Measurements from ENCODE around the gene SCYGR8. TPM values are rescaled to one million over a fixed set of nuclear protein-coding genes. Genes with fewer than 3 reads are reported as not detected.

Gene SCYGR8
- total and polyA plus RNA-seq, 2 of the 8 experiments (the other 6 are each of a cell fraction or from before 2014, with no cell fraction given), result not detected

DNA sequence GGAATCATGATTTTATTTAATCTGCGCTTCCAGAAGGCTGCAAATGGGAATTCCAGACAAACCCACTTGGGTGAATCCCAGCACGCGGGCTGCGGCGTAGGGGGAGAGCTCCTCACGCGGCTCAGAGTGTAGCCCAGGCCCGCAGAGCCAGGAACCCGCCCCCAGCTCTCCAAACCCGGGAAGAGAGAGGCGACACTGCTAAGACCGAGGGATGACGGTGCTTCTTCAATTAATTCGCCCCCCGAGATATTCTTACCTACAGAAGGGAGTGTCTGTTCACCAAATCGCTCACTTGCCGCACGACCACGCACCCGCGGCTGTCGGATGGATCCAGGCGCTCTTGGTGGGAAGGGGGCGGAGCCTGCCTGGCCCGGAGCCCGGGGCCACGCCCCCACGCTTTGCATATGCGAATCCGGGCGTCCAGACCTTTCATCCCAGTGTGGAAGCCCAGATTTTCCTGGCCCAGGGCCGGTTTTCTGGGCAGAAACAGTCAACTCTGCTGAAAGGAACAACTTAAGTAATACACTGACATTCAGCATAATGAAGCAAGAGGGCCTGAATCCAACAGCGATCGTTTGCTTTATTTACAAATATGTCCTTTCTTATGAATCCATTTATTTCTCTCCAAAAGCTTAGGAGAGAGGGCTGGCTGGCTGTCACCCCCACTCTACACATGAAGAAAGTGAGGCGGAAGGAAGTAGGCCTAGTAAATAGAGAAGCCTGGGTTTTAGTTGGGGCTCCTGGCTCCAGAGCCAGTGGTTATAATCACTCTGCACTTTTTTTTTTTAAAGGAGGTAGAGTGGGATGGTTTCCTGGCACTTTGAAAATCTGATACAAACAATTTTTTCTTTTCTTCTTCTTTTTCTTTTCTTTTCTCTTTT, 27.8 kb upstream of the SCYGR8 start, which contains the start of gene SLC19A3:
Gene SLC19A3, minus strand, starts transcription at position 342 of the 881 bp plus-strand sequence. CDS start 15,710 bp downstream, outside the sequence.
- Histone ChIP-seq H3K36me3 (ENCODE audit: control insufficient read depth in 2 of 4, insufficient read depth in 4 of 4, low read length in 3 of 4) (no peaks in the 10 kb centered on the region), H3K9me3 (ENCODE audit: insufficient read depth in 2 of 2, low read depth in 1 of 2, low read length in 1 of 2) (no peaks in the 10 kb centered on the region), H3K4me3 (ENCODE audit: extremely low read depth in 1 of 4, insufficient read depth in 2 of 4, low read depth in 3 of 4, low read length in 4 of 4) (peak within 1 kb of the TSS; percentile 51 to 72 (median 65)), H4K8ac (ENCODE audit: extremely low read depth, insufficient read depth, low read length) (peak within 1 kb of the TSS; percentile 82; the same call in 1 of the 2 replicates), H3K4me1 (replicated peaks in 1 of 4; ENCODE audit: control insufficient read depth in 3 of 4, insufficient read depth in 4 of 4, low read length in 3 of 4) (peaks cover 0 to 4% (median under 1%) of the 10 kb centered on the region in 4 experiments; a peak in 3 of 7 replicates), H3K79me1 (ENCODE audit: low read depth, low read length) (no peaks in the 10 kb centered on the region), H2BK12ac (ENCODE audit: low read depth, low read length) (no peak within 1 kb of the TSS), H4K20me1 (replicated peaks in 1 of 2; ENCODE audit: control insufficient read depth in 1 of 2, insufficient read depth in 2 of 2, low read length in 2 of 2) (no peaks in the 10 kb centered on the region), H3K4me2 (ENCODE audit: insufficient read depth in 1 of 2, low read depth in 2 of 2, low read length in 2 of 2) (peak within 1 kb of the TSS; percentile 83 to 89), H2BK120ac (replicated peaks; ENCODE audit: low read depth, low read length) (no peak within 1 kb of the TSS), H3K9ac (replicated peaks in 1 of 4; ENCODE audit: extremely low read depth in 1 of 4, low read depth in 3 of 4, low read length in 3 of 4) (peak within 1 kb of the TSS in 3 of 4 experiments; percentile 20 to 39 (median 23); a peak in 4 of 7 replicates), H3K14ac (ENCODE audit: insufficient read length) (no peak within 1 kb of the TSS), H3K79me2 (ENCODE audit: control insufficient read depth in 1 of 2, insufficient read depth in 2 of 2, low read length in 2 of 2) (no peaks in the 10 kb centered on the region), H4K91ac (replicated peaks; ENCODE audit: insufficient read length, low read length) (no peak within 1 kb of the TSS), H3K23ac (ENCODE audit: insufficient read length) (no peak within 1 kb of the TSS), H3K23me2 (ENCODE audit: low read depth, low read length) (no peaks in the 10 kb centered on the region; the same call in 1 of the 2 replicates), H3K56ac (replicated peaks; ENCODE audit: insufficient read length, low read depth, low read length) (no peak within 1 kb of the TSS), H2AK5ac (ENCODE audit: low read depth, low read length) (no peak within 1 kb of the TSS), H2BK15ac (ENCODE audit: low read length) (no peak within 1 kb of the TSS), H3K4ac (replicated peaks; ENCODE audit: insufficient read length, low read depth, low read length) (no peak within 1 kb of the TSS), H2BK5ac (ENCODE audit: low read depth, low read length) (no peak within 1 kb of the TSS), H2BK20ac (ENCODE audit: low read length) (no peak within 1 kb of the TSS), H3K27me3 (replicated peaks in 1 of 4; ENCODE audit: control insufficient read depth in 3 of 4, extremely low read depth in 1 of 4, insufficient read depth in 3 of 4, low read length in 3 of 4) (no peaks in the 10 kb centered on the region; a peak in 1 of 7 replicates), H4K5ac (ENCODE audit: insufficient read length, low read depth, low read length) (no peak within 1 kb of the TSS), H3K18ac (ENCODE audit: extremely low read depth, low read length) (peak within 1 kb of the TSS; percentile 32; the same call in 1 of the 2 replicates), H2AFZ (ENCODE audit: low read length) (0 out of 2 replicates have a peak within 1 kb of the TSS, but pooled peaks have one; percentile 72), H3K27ac (ENCODE audit: low read depth, low read length) (no peak within 1 kb of the TSS)
- CTCF ChIA-PET (ENCODE audit: partially characterized antibody), result interaction anchor here (1.3 to 2.3 kb wide), 3 partner anchors 8 to 60 kb away, joined by 3 to 12 read pairs (median 5); no protein-coding TSS in a partner anchor
- FAIRE-seq, result peak; percentile 50
- peak; percentile 61 for TF ChIP-seq KDM4A (IDR thresholded peaks at IDR 0.05; ENCODE audit: low read depth, low read length, severe bottlenecking)
- TF ChIP-seq, protein P1, sequence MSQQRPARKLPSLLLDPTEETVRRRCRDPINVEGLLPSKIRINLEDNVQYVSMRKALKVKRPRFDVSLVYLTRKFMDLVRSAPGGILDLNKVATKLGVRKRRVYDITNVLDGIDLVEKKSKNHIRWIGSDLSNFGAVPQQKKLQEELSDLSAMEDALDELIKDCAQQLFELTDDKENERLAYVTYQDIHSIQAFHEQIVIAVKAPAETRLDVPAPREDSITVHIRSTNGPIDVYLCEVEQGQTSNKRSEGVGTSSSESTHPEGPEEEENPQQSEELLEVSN (IDR thresholded peaks at IDR 0.05), result peak; percentile 32; the same call in 1 of the 2 replicates
- no peak for TF ChIP-seq CTBP2 (IDR thresholded peaks at IDR 0.05; ENCODE audit: borderline replicate concordance, insufficient read depth, insufficient read length, low read length)
- TF ChIP-seq TAF1 (IDR thresholded peaks at IDR 0.05; ENCODE audit: low read depth, low read length), result peak; percentile 42; the same call in 1 of the 2 replicates
- peak; percentile 75 for TF ChIP-seq ASH2L (IDR thresholded peaks at IDR 0.05; ENCODE audit: low read length)
- TF ChIP-seq HDAC2 (IDR thresholded peaks at IDR 0.05; ENCODE audit: borderline replicate concordance in 1 of 2, low read depth in 2 of 2, low read length in 2 of 2), result 0 out of 4 replicates have a peak, but pooled peaks of 1 of the 2 experiments have one; percentile 61
- TF ChIP-seq, protein P2, sequence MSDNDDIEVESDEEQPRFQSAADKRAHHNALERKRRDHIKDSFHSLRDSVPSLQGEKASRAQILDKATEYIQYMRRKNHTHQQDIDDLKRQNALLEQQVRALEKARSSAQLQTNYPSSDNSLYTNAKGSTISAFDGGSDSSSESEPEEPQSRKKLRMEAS (IDR thresholded peaks at IDR 0.05), result 0 out of 2 replicates have a peak, but pooled peaks have one; percentile 25
- TF ChIP-seq SIX5 (IDR thresholded peaks at IDR 0.05; ENCODE audit: low read depth, low read length), result no peak
- POLR2A ChIA-PET (ENCODE audit: partially characterized antibody), result interaction anchor here (1.0 kb wide), 1 partner anchor 9 kb away, joined by 3 read pairs; no protein-coding TSS in a partner anchor
- 8% methylated on average over 35 of the region's 35 CpGs; no CpG with 5 or more reads in 1 of the 2 experiments for WGBS, 2 experiments (ENCODE audit: extremely low coverage in 1 of 2, insufficient coverage in 1 of 2, insufficient read length in 1 of 2, insufficient replicate concordance in 2 of 2, low coverage in 1 of 2, low lambda C conversion rate in 2 of 2, missing lambda C conversion rate in 1 of 2)
- DNase-seq (ENCODE audit: low read depth in 1 of 2, low spot score in 2 of 2), result peak; percentile 49 to 91
